Panc1 (cell line): ENCODE results near the gene CACNB1. TPM values are rescaled to one million over a fixed set of nuclear protein-coding genes. Genes with fewer than 3 reads are reported as not detected.

ENCODE experiments used
- ATAC-seq: fragments of 200-7000 bp; cut with Tn5 transposase; 2 replicates; pipeline ENCODE4 v1.9.1; 2020; ENCODE audit warnings: mild to moderate bottlenecking, moderate library complexity
- BruUV-seq: library from RNA; stranded (reverse); fragments of 400-500 nt; replicated peaks from 2 replicates; lab custom pipeline; 2021; lab: Mats Ljungman, UMichigan
- CTCF ChIA-PET: fragments of 300-600 bp; sonication (Branson Sonifier 250); formaldehyde crosslinking; loops from one replicate; lab custom pipeline; 2022; ENCODE audit warnings: antibody characterized with exemption; lab: Charles Lee
- POLR2A ChIA-PET: fragments of 300-600 bp; sonication (Branson Sonifier 250); formaldehyde crosslinking; loops from one replicate; lab custom pipeline; 2022; ENCODE audit warnings: antibody characterized with exemption; lab: Charles Lee
- DNase-seq: peaks from one replicate; pipeline ENCODE4 v3.0.0-alpha.2; 2010; ENCODE audit warnings: low read depth, low spot score
- H3K27ac ChIP-seq: 2 replicates; pipeline ENCODE4 v1.5.1; 2011; ENCODE audit warnings: mild to moderate bottlenecking, low read length, inconsistent platforms
- H3K27me3 ChIP-seq: fragments of 200-500 bp; sonication (Bioruptor generic); 2 replicates; pipeline ENCODE4 v1.6.0; 2014; ENCODE audit warnings: low read length, inconsistent platforms; ENCODE audit not compliant: control insufficient read depth, insufficient read depth
- H3K36me3 ChIP-seq: fragments of 200-500 bp; sonication (Bioruptor generic); 2 replicates; pipeline ENCODE4 v1.5.1; 2014; ENCODE audit warnings: inconsistent platforms, mild to moderate bottlenecking, low read length, moderate library complexity; ENCODE audit not compliant: control insufficient read depth, insufficient read depth
- H3K4me1 ChIP-seq: 2 replicates; pipeline ENCODE4 v1.5.1; 2011; ENCODE audit warnings: inconsistent platforms, mild to moderate bottlenecking, low read length, moderate library complexity; ENCODE audit not compliant: control insufficient read depth, insufficient read depth
- H3K4me3 ChIP-seq, 2 experiments: 2 replicates each; pipeline ENCODE4 v1.5.1; 2011 to 2012; ENCODE audit warnings: low read depth in 2 of 2, low read length in 2 of 2, mild to moderate bottlenecking in 2 of 2, inconsistent platforms in 1 of 2, moderate library complexity in 1 of 2
- H3K9me3 ChIP-seq: fragments of 200-500 bp; sonication (Bioruptor generic); 2 replicates; pipeline ENCODE4 v1.5.1; 2014; ENCODE audit warnings: low read depth, mild to moderate bottlenecking, inconsistent platforms, low read length, moderate library complexity; ENCODE audit not compliant: control insufficient read depth, insufficient read depth
- POLR2AphosphoS5 ChIP-seq: IDR thresholded peaks from 2 replicates; pipeline ENCODE4 v1.6.1; 2012; ENCODE audit warnings: mild to moderate bottlenecking, low read depth, low read length, moderate library complexity
- SIN3A ChIP-seq: IDR thresholded peaks from 2 replicates; pipeline ENCODE4 v1.6.1; 2012; ENCODE audit warnings: low read depth, mild to moderate bottlenecking, low read length, moderate library complexity, borderline replicate concordance; ENCODE audit not compliant: insufficient read depth
- TCF7L2 ChIP-seq: IDR thresholded peaks from 2 replicates; pipeline ENCODE4 v1.6.1; 2011; ENCODE audit warnings: mild to moderate bottlenecking, low read depth, low read length, inconsistent platforms
- in situ Hi-C: cut with HindIII; loops from 2 replicates; pipeline ENCODE4 v1.10.0; 2016; ENCODE audit warnings: low sequenced_read_pairs, low pct_unique_long_range_greater_than_20kb
- intact Hi-C: fragments of 100-400 bp; cut with micrococcal nuclease; formaldehyde crosslinking; loops from one replicate; pipeline ENCODE4 v1.10.0; 2022; ENCODE audit not compliant: unreplicated experiment
- total RNA-seq: library from RNA; stranded (reverse); gene quantifications from one replicate; pipeline ENCODE4 v1.2.1, GENCODE V29; 2021; ENCODE audit not compliant: unreplicated experiment
- TF ChIP-seq, protein P1 (sequence below), 2 experiments: IDR thresholded peaks; 2 replicates each; pipeline ENCODE4 v1.6.1; 2011 to 2012; ENCODE audit warnings: low read depth in 2 of 2, control low read depth in 1 of 2, low read length in 1 of 2, mild to moderate bottlenecking in 1 of 2, moderate library complexity in 1 of 2; ENCODE audit not compliant: insufficient read depth in 1 of 2
- TF ChIP-seq, protein P2 (sequence below): fragments of 450-650 bp; IDR thresholded peaks from 2 replicates; pipeline ENCODE4 v1.5.1; 2017; ENCODE audit warnings: mild to moderate bottlenecking

Gene CACNB1
- total RNA-seq, 1 experiment from 2014 or later: 14.9 TPM

DNA sequence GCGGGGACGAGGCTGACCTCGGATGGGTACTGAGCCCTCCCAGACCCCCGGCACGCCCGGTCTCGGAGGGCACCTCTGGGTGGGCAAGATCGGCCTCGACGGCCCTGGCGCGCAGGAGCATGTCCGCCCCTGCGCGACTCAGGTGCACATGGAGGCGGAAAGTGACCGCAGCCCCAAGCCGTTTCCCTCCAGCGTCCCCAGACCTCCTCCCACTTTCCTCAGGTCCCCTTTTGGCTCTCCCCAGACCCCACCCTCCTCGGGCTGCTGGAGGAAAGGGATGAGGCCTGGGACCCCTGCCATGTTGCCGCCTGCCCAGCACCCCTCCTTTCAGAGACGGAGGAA, 12.6 kb upstream of the CACNB1 start:
- TF ChIP-seq, protein P1, sequence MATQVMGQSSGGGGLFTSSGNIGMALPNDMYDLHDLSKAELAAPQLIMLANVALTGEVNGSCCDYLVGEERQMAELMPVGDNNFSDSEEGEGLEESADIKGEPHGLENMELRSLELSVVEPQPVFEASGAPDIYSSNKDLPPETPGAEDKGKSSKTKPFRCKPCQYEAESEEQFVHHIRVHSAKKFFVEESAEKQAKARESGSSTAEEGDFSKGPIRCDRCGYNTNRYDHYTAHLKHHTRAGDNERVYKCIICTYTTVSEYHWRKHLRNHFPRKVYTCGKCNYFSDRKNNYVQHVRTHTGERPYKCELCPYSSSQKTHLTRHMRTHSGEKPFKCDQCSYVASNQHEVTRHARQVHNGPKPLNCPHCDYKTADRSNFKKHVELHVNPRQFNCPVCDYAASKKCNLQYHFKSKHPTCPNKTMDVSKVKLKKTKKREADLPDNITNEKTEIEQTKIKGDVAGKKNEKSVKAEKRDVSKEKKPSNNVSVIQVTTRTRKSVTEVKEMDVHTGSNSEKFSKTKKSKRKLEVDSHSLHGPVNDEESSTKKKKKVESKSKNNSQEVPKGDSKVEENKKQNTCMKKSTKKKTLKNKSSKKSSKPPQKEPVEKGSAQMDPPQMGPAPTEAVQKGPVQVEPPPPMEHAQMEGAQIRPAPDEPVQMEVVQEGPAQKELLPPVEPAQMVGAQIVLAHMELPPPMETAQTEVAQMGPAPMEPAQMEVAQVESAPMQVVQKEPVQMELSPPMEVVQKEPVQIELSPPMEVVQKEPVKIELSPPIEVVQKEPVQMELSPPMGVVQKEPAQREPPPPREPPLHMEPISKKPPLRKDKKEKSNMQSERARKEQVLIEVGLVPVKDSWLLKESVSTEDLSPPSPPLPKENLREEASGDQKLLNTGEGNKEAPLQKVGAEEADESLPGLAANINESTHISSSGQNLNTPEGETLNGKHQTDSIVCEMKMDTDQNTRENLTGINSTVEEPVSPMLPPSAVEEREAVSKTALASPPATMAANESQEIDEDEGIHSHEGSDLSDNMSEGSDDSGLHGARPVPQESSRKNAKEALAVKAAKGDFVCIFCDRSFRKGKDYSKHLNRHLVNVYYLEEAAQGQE (IDR thresholded peaks at IDR 0.05; ENCODE audit: insufficient read depth in 1 of 2, low read depth in 2 of 2, low read length in 1 of 2): no peak
- TF ChIP-seq POLR2AphosphoS5 (no peak), TCF7L2 (no peak), SIN3A (no peak)
- TF ChIP-seq, protein P2, sequence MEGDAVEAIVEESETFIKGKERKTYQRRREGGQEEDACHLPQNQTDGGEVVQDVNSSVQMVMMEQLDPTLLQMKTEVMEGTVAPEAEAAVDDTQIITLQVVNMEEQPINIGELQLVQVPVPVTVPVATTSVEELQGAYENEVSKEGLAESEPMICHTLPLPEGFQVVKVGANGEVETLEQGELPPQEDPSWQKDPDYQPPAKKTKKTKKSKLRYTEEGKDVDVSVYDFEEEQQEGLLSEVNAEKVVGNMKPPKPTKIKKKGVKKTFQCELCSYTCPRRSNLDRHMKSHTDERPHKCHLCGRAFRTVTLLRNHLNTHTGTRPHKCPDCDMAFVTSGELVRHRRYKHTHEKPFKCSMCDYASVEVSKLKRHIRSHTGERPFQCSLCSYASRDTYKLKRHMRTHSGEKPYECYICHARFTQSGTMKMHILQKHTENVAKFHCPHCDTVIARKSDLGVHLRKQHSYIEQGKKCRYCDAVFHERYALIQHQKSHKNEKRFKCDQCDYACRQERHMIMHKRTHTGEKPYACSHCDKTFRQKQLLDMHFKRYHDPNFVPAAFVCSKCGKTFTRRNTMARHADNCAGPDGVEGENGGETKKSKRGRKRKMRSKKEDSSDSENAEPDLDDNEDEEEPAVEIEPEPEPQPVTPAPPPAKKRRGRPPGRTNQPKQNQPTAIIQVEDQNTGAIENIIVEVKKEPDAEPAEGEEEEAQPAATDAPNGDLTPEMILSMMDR: no peak
- H3K4me1 ChIP-seq: peaks cover 5% of the 10 kb centered on the region; the same call in 1 of the 2 replicates
- peak overlapping the region in 1 of 2 experiments; percentile 1; a peak in 1 of 4 replicates for H3K4me3 ChIP-seq
- H3K36me3 ChIP-seq: no peaks in the 10 kb centered on the region
- H3K27me3 ChIP-seq: no peaks in the 10 kb centered on the region
- ATAC-seq: no peak
- CTCF ChIA-PET: no interaction called here
- BruUV-seq: no TSS peak
- H3K27ac ChIP-seq: no peak overlapping the region
- in situ Hi-C loops: no loop called here
- DNase-seq: no peak
- intact Hi-C loops: no loop called here
- H3K9me3 ChIP-seq: no peaks in the 10 kb centered on the region
- POLR2A ChIA-PET: no interaction called here

DNA sequence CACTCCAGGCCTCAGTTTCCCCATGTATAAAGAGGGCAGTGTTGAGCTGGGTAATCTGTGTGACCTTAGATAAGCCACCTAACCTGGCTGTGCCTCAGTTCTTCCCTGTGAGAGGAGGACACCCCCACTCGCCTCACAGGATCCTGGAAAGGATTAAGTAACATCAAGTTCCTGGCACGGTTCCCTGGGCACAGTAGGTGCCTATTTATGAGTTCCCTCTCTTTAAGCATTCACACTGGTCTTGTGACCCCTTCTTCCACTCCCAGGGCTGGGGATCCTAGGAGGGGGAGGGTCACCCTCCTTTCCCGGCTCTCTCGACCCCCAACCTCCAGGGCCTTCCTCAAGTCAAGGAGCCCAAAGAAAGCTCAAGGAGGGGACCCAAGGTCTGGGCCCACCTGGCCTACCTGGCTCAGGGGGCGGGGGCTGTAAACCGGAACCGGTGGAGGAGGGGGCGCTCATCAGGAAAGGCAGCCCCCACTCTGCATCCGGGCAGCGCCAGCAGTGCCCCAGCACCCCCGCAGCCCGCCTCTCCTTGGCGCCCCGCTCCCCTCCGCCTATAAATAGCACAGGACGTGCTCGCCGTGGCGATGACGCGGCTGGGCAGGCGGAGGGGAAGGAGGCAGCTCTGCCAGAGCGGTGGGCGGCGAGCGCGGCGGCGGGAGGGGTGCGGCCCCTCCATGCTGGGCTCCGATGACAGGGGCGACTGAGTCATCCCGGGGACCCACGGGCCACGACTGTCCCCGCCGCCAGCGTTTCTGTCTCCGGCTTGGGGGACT, 12.0 kb upstream of the CACNB1 start:
- DNase-seq (no peak), ATAC-seq (no peak)
- Histone ChIP-seq H3K9me3 (no peaks in the 10 kb centered on the region), H3K27me3 (no peaks in the 10 kb centered on the region), H3K4me1 (peaks cover 5% of the 10 kb centered on the region; the same call in 1 of the 2 replicates), H3K36me3 (no peaks in the 10 kb centered on the region), H3K4me3 (peak overlapping the region in 1 of 2 experiments; percentile 1; a peak in 1 of 4 replicates), H3K27ac (no peak overlapping the region)
- in situ Hi-C loops: no loop called here
- CTCF ChIA-PET: interaction anchor here (0.5 kb wide), 1 partner anchor 233 kb away, joined by 4 read pairs; no protein-coding TSS in a partner anchor
- TF ChIP-seq, protein P1 (IDR thresholded peaks at IDR 0.05; ENCODE audit: insufficient read depth in 1 of 2, low read depth in 2 of 2, low read length in 1 of 2): no peak
- TF ChIP-seq SIN3A (no peak), TCF7L2 (no peak), POLR2AphosphoS5 (no peak)
- TF ChIP-seq, protein P2: no peak
- POLR2A ChIA-PET: no interaction called here
- intact Hi-C loops: no loop called here
- no TSS peak for BruUV-seq
